ENCODE results near the gene SPATA3. TPM values are rescaled to one million over a fixed set of nuclear protein-coding genes. Genes with fewer than 3 reads are reported as not detected.
"Not testable (repeated sequence)": the region's sequence is repeated elsewhere in the genome, so short reads cannot be mapped to it uniquely, and the experiment has no call there.

The SPATA3 gene
- total and polyA plus RNA-seq, 4 donors: not detected

DNA sequence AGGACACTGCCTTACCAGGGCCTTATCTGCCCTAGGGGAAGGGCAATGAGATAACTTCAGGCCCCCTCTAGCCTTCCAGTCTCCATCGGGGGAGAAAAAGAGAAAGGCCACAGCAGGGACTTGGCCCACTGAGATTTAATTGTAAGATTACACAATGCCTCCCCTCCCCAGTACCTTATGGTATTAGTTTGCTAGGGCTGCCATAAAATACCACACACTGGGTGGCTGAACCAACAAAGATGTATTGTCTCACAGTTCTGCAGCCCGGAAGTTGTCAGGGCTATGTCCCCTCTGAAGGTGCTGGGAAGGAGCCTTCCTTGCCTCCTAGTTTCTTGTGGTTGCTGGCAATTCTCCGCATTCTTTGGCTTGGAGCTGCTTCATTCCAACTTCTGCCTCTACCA lies 34.8 kb upstream of the SPATA3 start (continued):
- TF ChIP-seq, protein P1, sequence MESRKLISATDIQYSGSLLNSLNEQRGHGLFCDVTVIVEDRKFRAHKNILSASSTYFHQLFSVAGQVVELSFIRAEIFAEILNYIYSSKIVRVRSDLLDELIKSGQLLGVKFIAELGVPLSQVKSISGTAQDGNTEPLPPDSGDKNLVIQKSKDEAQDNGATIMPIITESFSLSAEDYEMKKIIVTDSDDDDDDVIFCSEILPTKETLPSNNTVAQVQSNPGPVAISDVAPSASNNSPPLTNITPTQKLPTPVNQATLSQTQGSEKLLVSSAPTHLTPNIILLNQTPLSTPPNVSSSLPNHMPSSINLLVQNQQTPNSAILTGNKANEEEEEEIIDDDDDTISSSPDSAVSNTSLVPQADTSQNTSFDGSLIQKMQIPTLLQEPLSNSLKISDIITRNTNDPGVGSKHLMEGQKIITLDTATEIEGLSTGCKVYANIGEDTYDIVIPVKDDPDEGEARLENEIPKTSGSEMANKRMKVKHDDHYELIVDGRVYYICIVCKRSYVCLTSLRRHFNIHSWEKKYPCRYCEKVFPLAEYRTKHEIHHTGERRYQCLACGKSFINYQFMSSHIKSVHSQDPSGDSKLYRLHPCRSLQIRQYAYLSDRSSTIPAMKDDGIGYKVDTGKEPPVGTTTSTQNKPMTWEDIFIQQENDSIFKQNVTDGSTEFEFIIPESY (IDR thresholded peaks at IDR 0.05): no peak
- no peak for TF ChIP-seq HNF4A (conservative IDR thresholded peaks at IDR 0.05)

GRCh38 chr2:230964136-230964730 lies 31.7 kb upstream of the SPATA3 start:
- peaks cover 0 to 2% (median 0%) of the 10 kb centered on the region in 4 donors for H3K27me3 ChIP-seq (ENCODE audit: control insufficient read depth in 4 of 4, insufficient read depth in 4 of 4, low read length in 3 of 4)
- H3K9ac ChIP-seq (ENCODE audit: low read depth in 1 of 2, low read length in 2 of 2): no peak overlapping the region
- H3K27ac ChIP-seq (ENCODE audit: low read depth in 1 of 2, low read length in 2 of 2): no peak overlapping the region
- WGBS: 95% methylated on average over 36 of the region's 36 CpGs
- no peak overlapping the region for H3K4me3 ChIP-seq (ENCODE audit: low read depth in 1 of 3, low read length in 3 of 3)
- no peak for TF ChIP-seq YY1 (IDR thresholded peaks at IDR 0.05)
- no peak for TF ChIP-seq EGR1 (IDR thresholded peaks at IDR 0.05; ENCODE audit: low read depth in 2 of 2)
- TF ChIP-seq, protein P2, sequence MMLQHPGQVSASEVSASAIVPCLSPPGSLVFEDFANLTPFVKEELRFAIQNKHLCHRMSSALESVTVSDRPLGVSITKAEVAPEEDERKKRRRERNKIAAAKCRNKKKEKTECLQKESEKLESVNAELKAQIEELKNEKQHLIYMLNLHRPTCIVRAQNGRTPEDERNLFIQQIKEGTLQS (IDR thresholded peaks at IDR 0.05): no peak
- TF ChIP-seq, protein P3, sequence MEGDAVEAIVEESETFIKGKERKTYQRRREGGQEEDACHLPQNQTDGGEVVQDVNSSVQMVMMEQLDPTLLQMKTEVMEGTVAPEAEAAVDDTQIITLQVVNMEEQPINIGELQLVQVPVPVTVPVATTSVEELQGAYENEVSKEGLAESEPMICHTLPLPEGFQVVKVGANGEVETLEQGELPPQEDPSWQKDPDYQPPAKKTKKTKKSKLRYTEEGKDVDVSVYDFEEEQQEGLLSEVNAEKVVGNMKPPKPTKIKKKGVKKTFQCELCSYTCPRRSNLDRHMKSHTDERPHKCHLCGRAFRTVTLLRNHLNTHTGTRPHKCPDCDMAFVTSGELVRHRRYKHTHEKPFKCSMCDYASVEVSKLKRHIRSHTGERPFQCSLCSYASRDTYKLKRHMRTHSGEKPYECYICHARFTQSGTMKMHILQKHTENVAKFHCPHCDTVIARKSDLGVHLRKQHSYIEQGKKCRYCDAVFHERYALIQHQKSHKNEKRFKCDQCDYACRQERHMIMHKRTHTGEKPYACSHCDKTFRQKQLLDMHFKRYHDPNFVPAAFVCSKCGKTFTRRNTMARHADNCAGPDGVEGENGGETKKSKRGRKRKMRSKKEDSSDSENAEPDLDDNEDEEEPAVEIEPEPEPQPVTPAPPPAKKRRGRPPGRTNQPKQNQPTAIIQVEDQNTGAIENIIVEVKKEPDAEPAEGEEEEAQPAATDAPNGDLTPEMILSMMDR (IDR thresholded peaks at IDR 0.05; ENCODE audit: low read depth, low read length, missing input control): no peak
- no peak for DNase-seq (ENCODE audit: low spot score)
- peaks cover 0 to 1% (median 0%) of the 10 kb centered on the region in 4 donors for H3K9me3 ChIP-seq (ENCODE audit: control insufficient read depth in 4 of 4, low read length in 3 of 4)
- no peaks in the 10 kb centered on the region for H3K36me3 ChIP-seq (ENCODE audit: control insufficient read depth in 4 of 4, insufficient read depth in 3 of 4, low read depth in 1 of 4, low read length in 3 of 4)
- H3K4me1 ChIP-seq (ENCODE audit: control insufficient read depth in 4 of 4, insufficient read depth in 4 of 4, low read length in 3 of 4): no peaks in the 10 kb centered on the region

GRCh38 chr2:230967113-230967512 lies 28.8 kb upstream of the SPATA3 start:
- H3K36me3 ChIP-seq (ENCODE audit: control insufficient read depth in 4 of 4, insufficient read depth in 3 of 4, low read depth in 1 of 4, low read length in 3 of 4): no peaks in the 10 kb centered on the region
- H3K27me3 ChIP-seq (ENCODE audit: control insufficient read depth in 4 of 4, insufficient read depth in 4 of 4, low read length in 3 of 4): no peaks in the 10 kb centered on the region
- no peak overlapping the region for H3K4me3 ChIP-seq (ENCODE audit: low read depth in 1 of 3, low read length in 3 of 3)
- TF ChIP-seq SP1 (IDR thresholded peaks at IDR 0.05): no peak
- no peak overlapping the region for H3K9ac ChIP-seq (ENCODE audit: low read depth in 1 of 2, low read length in 2 of 2)
- no peak overlapping the region for H3K27ac ChIP-seq (ENCODE audit: low read depth in 1 of 2, low read length in 2 of 2)
- DNase-seq (ENCODE audit: low spot score): no peak
- peaks cover 0 to 1% (median 0%) of the 10 kb centered on the region in 4 donors for H3K9me3 ChIP-seq (ENCODE audit: control insufficient read depth in 4 of 4, low read length in 3 of 4)
- H3K4me1 ChIP-seq (ENCODE audit: control insufficient read depth in 4 of 4, insufficient read depth in 4 of 4, low read length in 3 of 4): no peaks in the 10 kb centered on the region
- WGBS: 90% methylated on average over 3 of the region's 3 CpGs

DNA sequence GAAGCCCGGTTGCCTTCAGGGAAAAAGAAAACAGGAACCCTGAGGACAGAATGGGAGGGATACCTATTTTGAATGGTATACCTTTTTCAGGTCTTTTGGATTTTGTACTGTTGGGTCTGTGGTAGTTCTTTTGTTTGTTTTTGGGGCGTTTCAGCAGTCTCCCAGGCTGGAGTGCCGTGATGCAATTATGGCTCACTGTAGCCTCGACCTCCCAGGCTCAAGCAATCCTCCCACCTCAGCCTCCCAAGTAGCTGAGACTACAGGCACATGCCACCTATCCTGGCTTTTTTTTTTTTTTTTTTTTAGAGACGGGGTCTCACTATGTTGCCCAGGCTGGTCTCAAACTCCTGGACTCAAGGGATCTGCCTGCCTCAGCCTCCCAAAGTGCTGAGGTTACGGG lies 27.6 kb upstream of the SPATA3 start:
- not testable (repeated sequence) for H3K27ac ChIP-seq (ENCODE audit: low read depth in 1 of 2, low read length in 2 of 2); H3K27me3 ChIP-seq (ENCODE audit: control insufficient read depth in 4 of 4, insufficient read depth in 4 of 4, low read length in 3 of 4); H3K4me1 ChIP-seq (ENCODE audit: control insufficient read depth in 4 of 4, insufficient read depth in 4 of 4, low read length in 3 of 4); H3K9ac ChIP-seq (ENCODE audit: low read depth in 1 of 2, low read length in 2 of 2); H3K36me3 ChIP-seq (ENCODE audit: control insufficient read depth in 4 of 4, insufficient read depth in 3 of 4, low read depth in 1 of 4, low read length in 3 of 4); DNase-seq (ENCODE audit: low spot score); H3K9me3 ChIP-seq (ENCODE audit: control insufficient read depth in 4 of 4, low read length in 3 of 4); H3K4me3 ChIP-seq (ENCODE audit: low read depth in 1 of 3, low read length in 3 of 3)
- 89% methylated on average over 6 of the region's 6 CpGs for WGBS

Data from liver (tissue), 9 donors.